Brain pericyte (primary cell): ENCODE data around the gene RBM20.

Experiments
- DNase-seq: peaks from one replicate; pipeline ENCODE4 v3.0.0-alpha.2; 2012; ENCODE audit warnings: low read depth, low spot score

RBM20 gene

DNA sequence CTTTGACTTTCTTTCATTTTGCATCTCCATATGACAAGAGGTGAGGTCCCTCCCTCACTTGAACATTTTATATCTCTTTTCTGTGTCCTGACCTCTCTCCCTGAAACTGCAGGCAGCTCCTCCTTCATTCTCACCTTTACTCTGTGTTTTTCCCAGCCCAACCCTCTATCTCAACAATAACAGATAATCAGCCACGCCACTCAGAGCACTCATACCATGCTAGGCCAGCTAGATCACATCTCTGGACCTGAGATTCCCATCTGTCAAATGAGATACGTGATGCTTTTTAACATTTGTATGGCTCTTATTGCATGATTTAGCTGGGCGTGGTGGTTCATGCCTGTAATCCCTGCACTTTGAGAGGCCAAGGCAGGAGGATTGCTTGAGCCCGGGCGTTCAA is 164.5 kb downstream of the RBM20 start:
- no peak for DNase-seq

DNA sequence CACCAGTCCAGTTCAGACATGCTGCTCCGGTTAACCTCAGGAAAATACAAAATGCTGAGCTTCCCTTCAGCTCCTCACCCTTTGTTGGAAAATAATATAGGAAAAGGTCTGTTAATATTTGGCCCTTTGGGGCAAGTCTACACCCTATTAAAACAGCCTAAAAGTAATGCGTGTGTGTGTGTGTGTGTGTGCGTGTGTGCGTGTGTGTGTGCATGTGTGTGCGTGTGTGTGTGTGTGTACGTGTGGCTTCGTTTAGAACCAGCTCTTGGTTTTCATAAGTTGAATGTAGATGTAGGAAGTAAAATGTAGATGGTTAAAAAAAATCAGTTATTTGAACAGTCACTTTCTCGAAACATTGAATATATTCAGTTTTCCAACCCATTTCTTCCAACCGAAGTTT is 166.5 kb downstream of the RBM20 start:
- DNase-seq = no peak

DNA sequence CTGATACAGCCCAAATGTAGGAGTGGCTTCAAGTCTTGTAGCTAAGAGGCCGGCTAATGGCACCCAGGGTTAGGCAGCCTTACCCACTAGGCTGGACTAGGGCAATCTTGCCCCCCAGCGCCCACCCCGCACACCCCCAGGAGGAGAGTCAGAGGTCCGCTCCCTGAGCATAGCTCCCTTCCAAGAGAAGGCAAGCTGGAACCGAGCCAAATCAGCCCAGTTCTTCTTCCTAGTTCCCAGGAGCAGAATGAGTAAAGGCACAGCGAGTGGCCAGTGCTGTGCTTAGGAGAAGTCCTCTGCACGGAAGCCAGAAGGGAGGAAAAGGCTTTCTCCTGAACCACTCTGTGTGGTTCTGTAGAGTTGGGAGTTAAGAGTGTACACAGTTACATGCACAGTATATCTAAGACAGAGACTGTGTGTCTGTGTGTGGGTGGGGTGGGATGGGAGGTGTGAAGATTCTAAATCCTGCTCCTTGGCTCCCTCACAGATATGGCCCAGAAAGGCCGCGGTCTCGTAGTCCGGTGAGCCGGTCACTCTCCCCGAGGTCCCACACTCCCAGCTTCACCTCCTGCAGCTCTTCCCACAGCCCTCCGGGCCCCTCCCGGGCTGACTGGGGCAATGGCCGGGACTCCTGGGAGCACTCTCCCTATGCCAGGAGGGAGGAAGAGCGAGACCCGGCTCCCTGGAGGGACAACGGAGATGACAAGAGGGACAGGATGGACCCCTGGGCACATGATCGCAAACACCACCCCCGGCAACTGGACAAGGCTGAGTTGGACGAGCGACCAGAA is 167.8 kb downstream of the RBM20 start:
- DNase-seq = peak; percentile 45

DNA sequence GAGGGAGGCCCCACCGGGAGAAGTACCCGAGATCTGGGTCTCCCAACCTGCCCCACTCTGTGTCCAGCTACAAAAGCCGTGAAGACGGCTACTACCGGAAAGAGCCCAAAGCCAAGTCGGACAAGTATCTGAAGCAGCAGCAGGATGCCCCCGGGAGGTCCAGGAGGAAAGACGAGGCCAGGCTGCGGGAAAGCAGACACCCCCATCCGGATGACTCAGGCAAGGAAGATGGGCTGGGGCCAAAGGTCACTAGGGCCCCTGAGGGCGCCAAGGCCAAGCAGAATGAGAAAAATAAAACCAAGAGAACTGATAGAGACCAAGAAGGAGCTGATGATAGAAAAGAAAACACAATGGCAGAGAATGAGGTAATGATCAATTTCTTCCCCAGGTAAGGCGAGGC is 168.4 kb downstream of the RBM20 start:
- no peak for DNase-seq

DNA sequence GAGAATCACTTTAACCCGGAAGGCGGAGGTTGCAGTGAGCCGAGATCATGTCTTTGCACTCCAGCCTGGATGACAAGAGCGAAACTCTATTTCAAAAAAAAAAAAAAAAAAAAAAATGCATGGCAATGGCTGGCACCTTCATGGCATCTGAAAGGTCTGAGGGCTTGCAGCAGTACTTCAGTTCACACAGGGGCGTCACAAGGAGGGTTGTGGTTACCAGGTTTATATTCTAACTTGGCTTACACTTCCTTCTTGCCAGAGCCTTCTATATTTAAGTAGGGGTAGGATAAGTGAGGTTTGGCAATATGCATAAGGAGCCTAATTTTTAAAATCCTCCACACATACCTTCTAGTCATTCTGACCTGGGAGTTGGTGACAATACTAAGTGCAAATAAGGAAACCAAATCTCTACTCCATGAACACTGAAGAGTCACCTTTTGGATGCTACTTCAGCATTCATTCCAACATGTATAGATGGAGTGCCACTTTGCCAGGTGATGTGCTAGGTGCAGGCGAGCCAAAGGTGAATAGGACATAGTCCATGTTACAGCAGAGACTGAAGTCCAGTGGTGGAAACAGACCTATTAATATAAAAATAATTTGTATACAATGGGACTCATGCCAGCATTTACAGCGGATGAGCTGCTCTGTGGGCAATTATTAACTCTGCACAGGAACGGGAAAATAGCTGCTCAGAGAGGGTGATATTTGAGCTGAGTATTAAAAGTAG is 169.8 kb downstream of the RBM20 start:
- DNase-seq = no peak

DNA sequence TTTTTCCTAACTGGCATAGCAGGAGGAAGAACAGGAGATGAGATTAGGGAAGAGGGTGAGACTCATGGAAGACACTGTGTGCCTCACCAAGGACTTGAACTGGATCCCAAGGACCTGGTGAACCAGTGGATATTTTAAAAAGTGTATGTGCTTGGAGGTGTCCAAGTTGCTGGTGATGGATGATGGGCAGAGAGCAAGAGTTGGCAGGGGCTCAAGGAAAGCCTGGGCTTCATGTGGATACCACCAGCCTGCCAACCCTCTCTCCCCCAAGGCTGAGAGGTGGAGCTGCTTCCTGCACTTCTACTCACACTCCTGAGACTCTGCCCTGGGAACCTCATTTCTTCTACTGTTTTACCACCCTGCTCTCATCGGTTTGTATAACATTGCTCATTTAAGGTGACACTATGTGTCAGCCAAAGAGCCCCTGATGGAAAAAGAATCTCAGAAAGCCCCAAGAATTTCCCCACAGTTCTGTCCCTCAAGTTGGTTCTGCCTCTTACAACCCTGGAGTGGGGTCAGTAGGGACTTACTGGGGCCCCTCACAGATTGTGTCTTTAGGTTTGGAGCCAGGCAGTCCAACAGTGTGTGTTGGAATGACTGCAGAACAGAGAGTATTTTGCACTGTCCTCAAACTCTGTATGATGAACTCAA is 171.3 kb downstream of the RBM20 start:
- no peak for DNase-seq

DNA sequence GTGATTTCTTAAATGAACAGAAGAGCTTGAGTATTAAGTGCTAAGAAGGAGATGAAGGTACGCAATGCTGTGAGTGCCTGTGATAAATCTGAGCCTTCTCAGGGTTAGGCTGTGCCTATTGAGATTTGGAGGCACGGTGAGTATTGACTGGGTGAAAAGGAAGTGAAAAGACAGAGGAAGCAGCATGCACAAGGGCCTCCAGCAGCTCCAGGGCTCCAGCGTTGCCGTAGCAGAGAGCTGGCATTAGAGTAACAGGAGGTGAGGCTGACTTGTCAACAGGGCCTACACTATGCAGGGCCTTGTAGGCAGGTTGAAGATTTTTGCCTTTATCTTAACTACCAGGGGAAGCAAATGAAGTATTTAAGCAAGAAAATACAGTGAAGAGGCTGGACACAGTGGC is 173.5 kb downstream of the RBM20 start:
- DNase-seq = no peak

DNA sequence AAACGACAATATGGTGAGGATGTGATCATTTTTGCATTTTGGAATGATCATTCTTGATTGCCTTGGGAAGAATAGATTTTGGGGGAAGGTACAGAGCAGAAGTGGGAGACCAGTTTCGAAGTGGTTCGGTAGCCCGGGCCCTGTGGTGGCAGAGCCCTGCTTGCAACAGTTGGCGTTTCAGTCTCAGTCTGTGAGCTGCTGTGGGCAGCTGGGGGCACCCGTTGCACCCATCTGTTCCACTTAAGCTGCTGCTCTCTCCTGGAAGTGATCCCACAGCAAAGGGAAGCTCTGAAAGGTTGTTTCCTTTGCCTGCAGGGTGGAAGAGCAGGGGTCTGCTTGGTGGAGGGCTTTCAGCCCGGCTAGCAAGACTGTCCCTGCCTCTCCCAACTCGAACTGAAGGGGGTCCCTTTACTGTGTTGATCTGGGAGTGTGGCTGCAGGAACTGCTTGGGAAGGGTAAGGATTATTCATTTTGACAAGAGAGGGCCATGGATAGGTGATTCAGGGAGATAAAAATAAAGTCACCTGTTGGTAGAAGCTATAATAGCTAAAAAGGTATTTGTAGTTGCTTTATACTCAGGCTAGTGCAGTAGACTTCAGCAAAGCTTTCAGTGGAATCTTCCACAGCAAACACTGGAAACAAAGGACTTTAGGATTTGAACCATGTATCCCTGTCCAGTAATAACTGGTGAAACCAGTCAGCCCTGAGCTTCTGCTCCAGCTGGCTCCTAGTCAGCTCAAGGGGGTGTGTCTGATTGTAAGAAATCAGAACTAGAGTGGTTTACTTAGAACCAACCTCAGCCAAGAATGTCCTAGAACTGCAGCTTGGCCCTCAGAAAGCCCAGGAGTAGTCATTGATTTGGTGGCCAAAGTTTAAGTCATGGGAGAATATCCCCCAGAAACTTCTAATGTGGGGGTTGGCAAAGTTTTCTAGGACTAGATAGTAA is 174.4 kb downstream of the RBM20 start:
- DNase-seq = no peak

DNA sequence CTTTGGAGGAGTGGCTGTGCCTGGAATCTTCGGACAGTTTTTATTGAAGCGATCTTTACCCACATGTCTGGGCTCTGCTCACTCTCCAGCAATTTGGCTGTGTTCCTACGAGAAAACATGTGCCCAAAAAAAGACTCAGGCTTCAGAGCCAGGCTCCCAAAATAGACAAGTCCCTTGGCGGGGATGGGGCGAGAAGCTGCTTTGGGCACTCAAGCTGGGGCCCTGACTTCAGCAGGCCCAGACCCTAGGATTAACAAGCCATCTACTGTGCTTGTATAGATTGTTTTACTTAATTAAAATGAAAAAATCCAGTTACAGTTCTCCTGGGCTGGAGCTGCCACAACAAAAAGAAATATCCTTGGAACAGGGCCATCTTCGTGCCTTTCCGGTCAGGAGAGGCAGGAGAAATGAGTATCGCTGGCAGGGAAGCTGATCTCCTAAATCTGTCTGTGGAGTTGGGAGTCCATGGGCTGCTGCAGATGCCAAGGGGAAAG is 176.2 kb downstream of the RBM20 start:
- no peak for DNase-seq

DNA sequence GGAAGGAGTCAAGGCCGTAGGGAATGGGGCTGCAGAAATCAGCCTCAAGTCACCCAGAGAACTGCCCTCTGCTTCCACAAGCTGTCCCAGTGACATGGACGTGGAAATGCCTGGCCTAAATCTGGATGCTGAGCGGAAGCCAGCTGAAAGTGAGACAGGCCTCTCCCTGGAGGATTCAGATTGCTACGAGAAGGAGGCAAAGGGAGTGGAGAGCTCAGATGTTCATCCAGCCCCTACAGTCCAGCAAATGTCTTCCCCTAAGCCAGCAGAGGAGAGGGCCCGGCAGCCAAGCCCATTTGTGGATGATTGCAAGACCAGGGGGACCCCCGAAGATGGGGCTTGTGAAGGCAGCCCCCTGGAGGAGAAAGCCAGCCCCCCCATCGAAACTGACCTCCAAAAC is 177.4 kb downstream of the RBM20 start:
- no peak for DNase-seq

DNA sequence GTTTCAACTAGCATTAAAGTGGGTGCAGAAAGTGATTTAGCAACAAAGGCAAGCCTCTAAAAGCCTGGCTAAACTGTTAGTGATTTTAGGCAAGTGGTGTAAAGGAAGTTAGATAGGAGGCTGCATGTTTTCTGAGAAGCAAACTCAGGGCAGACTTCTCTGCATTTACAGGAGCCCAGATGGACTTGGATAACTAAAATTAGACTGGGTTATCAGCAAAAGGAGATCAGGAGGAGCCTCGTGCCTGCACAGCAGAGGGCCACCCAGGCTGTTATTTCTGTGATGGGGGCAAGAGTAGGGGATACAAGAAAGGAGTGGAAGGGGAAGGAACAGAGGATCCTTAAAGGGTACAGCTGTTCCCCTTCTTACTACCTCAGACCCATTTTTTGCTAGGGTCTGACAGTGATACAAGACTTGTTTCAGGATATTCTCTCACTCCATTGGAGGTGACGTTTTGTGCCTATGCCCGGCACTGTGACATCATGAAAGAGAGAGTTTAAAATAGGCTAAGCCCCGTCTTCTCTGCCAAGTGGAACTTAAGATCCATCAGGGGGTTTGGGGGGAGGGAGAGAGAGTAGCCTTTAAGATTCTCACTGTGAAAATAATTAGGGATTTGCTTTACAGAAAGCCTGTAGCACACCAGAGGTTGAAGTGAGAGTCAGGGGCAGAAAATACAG is 178.0 kb downstream of the RBM20 start:
- no peak for DNase-seq

DNA sequence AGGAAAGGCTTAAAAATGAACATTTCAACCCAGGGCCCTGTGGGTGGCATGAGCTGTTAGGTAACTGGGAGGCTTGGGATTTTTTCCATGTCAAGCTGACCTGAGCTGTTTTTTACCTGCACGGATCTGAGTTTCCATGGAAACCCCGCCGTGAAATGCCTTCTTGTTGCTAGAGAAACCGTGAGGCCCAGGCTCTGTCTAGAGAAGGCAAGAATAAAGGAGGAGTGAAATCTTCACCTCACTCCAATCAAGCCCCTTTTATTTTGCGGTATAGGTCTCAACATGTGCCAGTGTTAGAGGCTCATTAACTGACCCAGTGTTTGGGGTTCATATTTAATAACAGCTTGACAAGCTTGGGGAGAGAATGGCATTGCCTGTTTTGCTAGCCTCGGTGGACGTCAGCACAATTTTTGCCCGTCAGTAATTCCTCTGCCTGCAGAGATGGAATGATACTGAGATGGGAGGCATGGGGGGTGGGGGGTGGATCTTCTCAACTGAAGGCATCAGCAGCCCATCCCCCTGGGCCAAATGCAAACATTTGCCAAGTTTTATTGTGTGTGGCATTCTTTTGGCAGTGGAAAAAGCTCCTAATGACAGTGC is 178.7 kb downstream of the RBM20 start:
- DNase-seq = no peak

DNA sequence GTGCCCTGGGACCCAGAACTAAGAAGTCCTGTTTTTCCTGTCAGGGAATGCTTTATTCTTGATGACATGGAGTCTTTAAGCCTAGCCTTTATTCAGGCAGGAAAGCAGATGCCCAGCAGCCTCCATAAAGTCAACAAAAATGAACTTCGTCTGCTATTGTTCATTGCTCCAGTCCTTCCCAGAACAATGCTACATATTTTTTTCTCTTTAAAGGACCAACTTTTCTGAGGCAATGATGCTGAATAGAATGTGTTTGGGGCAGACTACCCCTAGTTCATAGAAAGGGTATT is 180.0 kb downstream of the RBM20 start:
- no peak for DNase-seq

DNA sequence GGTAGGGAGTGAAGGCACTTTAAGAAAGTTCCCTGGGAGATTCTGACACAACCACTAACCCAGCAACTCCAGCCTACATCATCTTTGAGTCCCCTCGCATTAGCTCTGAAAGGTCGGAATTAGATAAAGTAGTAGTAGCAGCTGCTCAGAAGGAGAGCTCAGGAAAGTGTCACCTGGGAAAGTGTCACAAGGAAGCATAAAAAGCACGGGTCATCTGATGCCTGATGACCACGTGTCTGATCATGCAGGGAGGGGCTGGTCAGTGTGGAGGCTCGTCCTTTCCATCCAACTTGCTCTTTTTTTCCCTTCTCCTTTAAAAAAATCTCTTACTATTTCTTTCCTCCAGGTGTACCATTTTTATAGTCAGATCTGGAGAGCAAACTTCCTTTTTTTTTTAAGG is 180.5 kb downstream of the RBM20 start:
- no peak for DNase-seq

DNA sequence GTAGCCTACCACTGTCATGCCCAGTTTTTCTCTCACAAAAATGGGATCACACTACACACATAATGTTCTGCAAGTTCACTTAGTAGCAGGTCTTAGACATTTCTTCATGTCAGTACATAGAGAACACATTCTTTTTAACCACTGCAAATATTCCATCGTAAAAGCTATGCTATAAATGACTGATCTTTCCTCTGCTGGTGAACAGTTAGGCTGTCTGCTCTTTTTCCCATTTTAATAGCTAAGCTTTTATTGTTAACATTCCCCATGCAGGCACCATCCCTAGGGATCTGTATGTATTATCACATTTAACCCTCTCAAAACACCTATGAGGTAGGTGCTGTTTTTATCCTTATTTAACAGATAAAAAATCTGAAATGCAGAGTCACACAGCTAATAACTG is 181.4 kb downstream of the RBM20 start:
- DNase-seq = no peak

DNA sequence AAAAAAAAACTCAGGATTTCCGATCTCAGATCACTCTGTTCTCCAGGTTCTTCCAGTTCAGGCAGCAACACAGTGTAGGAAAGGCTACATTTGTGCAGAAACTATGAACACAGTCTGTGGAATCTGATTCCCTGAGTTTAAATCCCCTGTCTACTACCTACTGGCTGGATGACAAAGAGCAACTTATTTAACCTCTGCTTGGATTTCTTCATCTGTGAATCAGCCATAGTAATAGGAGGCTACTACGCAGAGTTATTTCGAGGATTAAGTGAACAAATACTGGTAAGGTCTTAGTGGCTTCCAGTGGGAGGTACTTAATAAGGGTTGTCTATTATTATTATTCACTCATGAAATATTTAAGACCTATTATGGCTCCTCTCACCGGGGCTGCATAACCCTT is 183.3 kb downstream of the RBM20 start:
- DNase-seq = no peak

DNA sequence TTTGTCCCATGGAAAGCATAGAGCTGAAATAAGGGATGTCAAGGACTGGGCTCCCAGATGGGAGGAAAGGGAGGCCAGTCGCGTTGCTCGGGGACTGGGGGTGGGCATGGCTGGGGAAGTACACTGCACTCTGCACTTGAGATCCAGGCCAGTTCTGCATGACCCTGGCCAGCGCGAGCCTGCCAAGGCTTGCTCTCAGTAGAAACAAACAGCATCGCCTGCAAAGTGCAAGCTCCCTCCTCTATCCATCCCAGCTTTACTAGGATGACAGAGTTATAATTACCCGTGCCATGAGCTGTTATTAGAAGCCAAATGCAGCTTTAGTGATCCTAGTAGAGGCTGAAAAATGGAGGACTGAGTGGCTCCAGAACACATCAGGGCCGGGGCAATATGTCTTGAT is 183.7 kb downstream of the RBM20 start:
- DNase-seq = no peak

DNA sequence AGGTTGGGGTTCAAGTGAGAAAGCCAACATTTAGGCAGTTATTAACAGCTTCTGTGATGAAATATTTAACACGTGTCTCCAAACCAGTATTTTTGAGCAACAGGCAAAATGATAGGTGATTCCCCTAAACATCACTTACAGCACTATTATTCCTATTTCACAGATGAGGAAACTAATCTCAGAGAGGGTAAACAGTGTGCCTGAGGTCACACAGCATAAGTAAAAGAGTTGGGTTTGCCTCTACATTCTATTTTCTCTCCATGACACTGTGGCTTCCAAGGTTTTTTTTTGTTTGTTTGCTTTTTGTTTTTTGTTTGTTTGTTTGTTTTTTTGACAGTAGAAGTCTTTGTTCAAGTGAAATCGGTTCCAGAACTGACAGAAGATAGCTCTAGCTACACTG is 184.4 kb downstream of the RBM20 start:
- no peak for DNase-seq

DNA sequence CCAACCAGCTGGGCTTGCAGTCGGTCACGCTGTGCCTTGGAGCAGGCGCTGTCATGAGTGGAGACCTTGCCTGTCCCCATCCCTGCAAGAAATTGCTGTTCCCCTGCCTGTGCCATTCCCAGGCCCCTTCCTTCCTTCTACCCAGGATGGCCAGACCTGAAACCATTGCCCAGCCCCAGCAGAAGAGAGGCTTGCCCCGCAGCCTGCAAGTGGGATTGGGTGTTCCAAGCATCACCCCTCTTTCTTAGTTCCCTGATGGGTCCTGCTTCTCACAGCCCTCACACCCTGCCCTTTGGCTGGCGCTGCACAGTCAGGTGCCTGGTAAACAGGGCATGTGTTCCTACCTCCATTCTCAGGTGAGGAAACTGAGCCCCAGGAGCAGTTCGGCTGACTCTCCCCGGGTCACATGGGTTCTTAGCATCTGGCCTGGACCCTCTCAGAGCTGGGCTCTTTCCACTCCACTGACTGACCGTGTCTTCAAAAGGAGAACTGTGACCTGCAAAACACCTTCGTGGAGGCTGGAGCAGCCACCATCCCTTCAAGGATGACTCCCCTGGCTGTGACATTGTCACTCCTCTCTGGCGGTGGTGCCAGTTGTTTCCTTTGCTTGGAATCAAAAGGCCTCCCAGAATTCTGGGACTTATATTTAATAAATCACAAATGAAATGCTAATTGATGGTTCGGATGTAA is 185.7 kb downstream of the RBM20 start:
- no peak for DNase-seq
